ENCODE measurements around the gene TIFAB.

Gene TIFAB

GRCh38 chr5:135491552-135492318 is 39.6 kb upstream of the TIFAB start:
- no peak for ATAC-seq
- no peak for TF ChIP-seq ZNF70 (CRISPR knock-in tag; IDR thresholded peaks at IDR 0.05)
- TF ChIP-seq TCF4 (CRISPR knock-in tag; IDR thresholded peaks at IDR 0.05; ENCODE audit: borderline replicate concordance) = no peak; the same call in 1 of the 2 replicates

GRCh38 chr5:135491038-135491551 is 38.9 kb upstream of the TIFAB start:
- ATAC-seq = no peak
- no peak for TF ChIP-seq PPARA (CRISPR knock-in tag; IDR thresholded peaks at IDR 0.05; ENCODE audit: borderline replicate concordance)
- no peak for TF ChIP-seq GLIS3 (CRISPR knock-in tag; IDR thresholded peaks at IDR 0.05)
- no peak for TF ChIP-seq ZFP3 (CRISPR knock-in tag; IDR thresholded peaks at IDR 0.05)
- no peak for TF ChIP-seq ZFP30 (CRISPR knock-in tag; IDR thresholded peaks at IDR 0.05)
- TF ChIP-seq ZC3H10 (CRISPR knock-in tag; IDR thresholded peaks at IDR 0.05) = no peak
- no peak for TF ChIP-seq ZNF70 (CRISPR knock-in tag; IDR thresholded peaks at IDR 0.05)
- TF ChIP-seq SNAI2 (CRISPR knock-in tag; IDR thresholded peaks at IDR 0.05) = no peak
- TF ChIP-seq ZNF8 (CRISPR knock-in tag; IDR thresholded peaks at IDR 0.05) = no peak
- TF ChIP-seq POU6F1 (CRISPR knock-in tag; IDR thresholded peaks at IDR 0.05; ENCODE audit: borderline replicate concordance, low read depth) = no peak
- no peak for TF ChIP-seq CSRNP3 (CRISPR knock-in tag; IDR thresholded peaks at IDR 0.05)
- no peak for TF ChIP-seq OSR1 (CRISPR knock-in tag; IDR thresholded peaks at IDR 0.05)
- no peak for TF ChIP-seq RARB (CRISPR knock-in tag; IDR thresholded peaks at IDR 0.05)
- TF ChIP-seq TCF4 (CRISPR knock-in tag; IDR thresholded peaks at IDR 0.05; ENCODE audit: borderline replicate concordance) = no peak
- TF ChIP-seq ISL1 (CRISPR knock-in tag; IDR thresholded peaks at IDR 0.05) = no peak
- TF ChIP-seq CSDC2 (CRISPR knock-in tag; IDR thresholded peaks at IDR 0.05) = no peak
- no peak for TF ChIP-seq TOX (CRISPR knock-in tag; IDR thresholded peaks at IDR 0.05; ENCODE audit: borderline replicate concordance)
- TF ChIP-seq ZNF565 (CRISPR knock-in tag; conservative IDR thresholded peaks at IDR 0.05; ENCODE audit: low read depth) = no peak
- no peak for TF ChIP-seq PATZ1 (CRISPR knock-in tag; IDR thresholded peaks at IDR 0.05; ENCODE audit: borderline replicate concordance)
- no peak for TF ChIP-seq CREB5 (CRISPR knock-in tag; IDR thresholded peaks at IDR 0.05; ENCODE audit: low read depth)
- no peak for TF ChIP-seq ARNTL (CRISPR knock-in tag; IDR thresholded peaks at IDR 0.05; ENCODE audit: borderline replicate concordance, low read depth)

DNA sequence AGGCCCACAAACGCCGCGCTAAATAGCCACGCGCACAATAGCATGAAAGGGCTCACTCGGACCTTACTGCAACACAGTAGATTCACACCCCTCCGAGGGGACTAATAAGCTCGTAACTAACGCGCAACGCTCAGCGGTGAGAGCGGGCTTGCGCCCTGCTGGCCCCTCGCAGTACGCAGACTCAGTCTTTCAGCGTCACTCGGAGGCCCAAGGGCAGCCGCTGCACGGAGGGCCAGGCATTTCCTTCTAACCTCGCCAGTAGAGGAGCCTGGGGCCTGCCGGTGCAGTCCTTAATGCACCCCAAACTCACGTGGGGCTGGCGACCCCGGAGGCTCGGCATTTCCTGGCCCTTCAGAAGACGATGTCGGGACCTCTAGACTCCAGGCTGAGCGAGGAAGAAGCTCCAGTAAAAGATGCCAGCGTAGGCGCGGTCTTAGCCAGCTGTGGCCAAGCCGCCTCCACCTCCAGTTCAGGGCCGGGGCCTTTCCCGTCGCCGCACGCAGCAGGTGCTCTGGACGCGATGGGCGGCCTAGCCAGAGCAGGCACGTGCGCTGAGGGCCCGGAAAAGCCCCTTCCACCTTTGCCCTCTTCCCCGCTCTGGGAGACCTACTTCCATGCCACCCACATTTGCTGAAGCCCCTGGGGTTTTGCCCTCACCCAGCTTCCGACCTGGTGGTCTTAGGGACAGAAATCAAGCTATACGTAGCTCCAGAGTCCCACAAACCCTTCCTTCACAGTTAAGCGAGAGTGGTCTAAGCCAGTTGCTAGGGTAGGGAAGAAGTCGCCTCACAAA is 38.3 kb upstream of the TIFAB start:
- TF ChIP-seq RARB (CRISPR knock-in tag; IDR thresholded peaks at IDR 0.05) = no peak
- no peak for TF ChIP-seq TCF4 (CRISPR knock-in tag; IDR thresholded peaks at IDR 0.05; ENCODE audit: borderline replicate concordance)
- TF ChIP-seq ZNF565 (CRISPR knock-in tag; conservative IDR thresholded peaks at IDR 0.05; ENCODE audit: low read depth) = no peak
- TF ChIP-seq BACH2 (CRISPR knock-in tag; IDR thresholded peaks at IDR 0.05; ENCODE audit: borderline replicate concordance) = no peak
- ATAC-seq = no peak
